NT2/D1 (cell line): ENCODE results near the gene FKBP4.

Experiments
- SUZ12 ChIP-seq: IDR thresholded peaks from 2 replicates; pipeline ENCODE4 v1.6.1; 2011; ENCODE audit not compliant: insufficient read length, insufficient read depth; ENCODE audit errors: extremely low read depth
- ZNF274 ChIP-seq: IDR thresholded peaks from 2 replicates; pipeline ENCODE4 v1.6.1; 2011; ENCODE audit warnings: mild to moderate bottlenecking, low read depth, low read length

GRCh38 chr12:2754208-2754607 is 40.6 kb upstream of the FKBP4 start:
- TF ChIP-seq SUZ12 (no peak), ZNF274 (no peak)
